Stimulated activated memory B cell treated with anti-CD40 and anti-IgM and Interleukin-4, amounts not matched to agents 10 μg/mL and 1 μg/mL and 100 μg/mL, for 72 hours (primary cell): ENCODE results near the gene AGAP1.
A peak's percentile ranks its signal among the peaks of the same experiment; 100 is the strongest.
"Not testable (repeated sequence)": the region's sequence is repeated elsewhere in the genome, so short reads cannot be mapped to it uniquely, and the experiment has no call there.

ENCODE experiments used
- ATAC-seq: fragments of 150-1000 bp; cut with Tn5 transposase; 2 replicates; pipeline ENCODE4 v1.10.0; 2021
- H3K27ac Mint-ChIP-seq: one replicate; pipeline ENCODE4 v1.8.0; 2022; ENCODE audit warnings: mild to moderate bottlenecking, mixed read lengths
- H3K27me3 Mint-ChIP-seq: one replicate; pipeline ENCODE4 v1.8.0; 2022; ENCODE audit warnings: mixed read lengths
- H3K36me3 Mint-ChIP-seq: one replicate; pipeline ENCODE4 v1.8.0; 2022; ENCODE audit warnings: mixed read lengths
- H3K4me1 Mint-ChIP-seq: one replicate; pipeline ENCODE4 v1.8.0; 2022; ENCODE audit warnings: mixed read lengths
- H3K4me3 Mint-ChIP-seq: one replicate; pipeline ENCODE4 v1.8.0; 2022; ENCODE audit warnings: mild to moderate bottlenecking, moderate library complexity, mixed read lengths
- H3K9me3 Mint-ChIP-seq: one replicate; pipeline ENCODE4 v1.8.0; 2022; ENCODE audit warnings: mixed read lengths

AGAP1 gene

DNA sequence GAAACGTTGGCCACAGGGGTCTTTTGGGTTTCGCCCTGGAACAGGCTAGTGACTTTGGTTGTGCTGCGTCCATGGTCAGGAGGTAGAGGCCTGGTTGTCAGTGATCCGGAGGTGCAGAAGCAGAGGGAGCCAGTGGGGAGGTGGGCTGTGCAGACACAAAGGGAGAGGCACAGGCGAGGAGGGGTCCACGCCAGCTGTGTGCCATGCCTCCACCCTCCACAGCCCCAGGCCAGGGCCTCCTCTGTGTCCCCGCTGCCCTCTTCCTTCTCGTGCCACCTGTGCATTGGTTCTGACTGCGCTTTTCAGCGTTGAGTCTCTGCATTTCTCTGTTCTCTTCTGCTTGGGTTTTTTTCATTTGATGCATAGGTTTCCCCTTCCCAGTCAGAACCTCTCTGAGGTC, 553.3 kb downstream of the AGAP1 start:
- Mint-ChIP-seq H3K4me1 (no peaks in the 10 kb centered on the region), H3K9me3 (peaks cover 6% of the 10 kb centered on the region), H3K27ac (no peak overlapping the region), H3K27me3 (no peaks in the 10 kb centered on the region), H3K4me3 (no peak overlapping the region), H3K36me3 (no peaks in the 10 kb centered on the region)
- no peak for ATAC-seq

DNA sequence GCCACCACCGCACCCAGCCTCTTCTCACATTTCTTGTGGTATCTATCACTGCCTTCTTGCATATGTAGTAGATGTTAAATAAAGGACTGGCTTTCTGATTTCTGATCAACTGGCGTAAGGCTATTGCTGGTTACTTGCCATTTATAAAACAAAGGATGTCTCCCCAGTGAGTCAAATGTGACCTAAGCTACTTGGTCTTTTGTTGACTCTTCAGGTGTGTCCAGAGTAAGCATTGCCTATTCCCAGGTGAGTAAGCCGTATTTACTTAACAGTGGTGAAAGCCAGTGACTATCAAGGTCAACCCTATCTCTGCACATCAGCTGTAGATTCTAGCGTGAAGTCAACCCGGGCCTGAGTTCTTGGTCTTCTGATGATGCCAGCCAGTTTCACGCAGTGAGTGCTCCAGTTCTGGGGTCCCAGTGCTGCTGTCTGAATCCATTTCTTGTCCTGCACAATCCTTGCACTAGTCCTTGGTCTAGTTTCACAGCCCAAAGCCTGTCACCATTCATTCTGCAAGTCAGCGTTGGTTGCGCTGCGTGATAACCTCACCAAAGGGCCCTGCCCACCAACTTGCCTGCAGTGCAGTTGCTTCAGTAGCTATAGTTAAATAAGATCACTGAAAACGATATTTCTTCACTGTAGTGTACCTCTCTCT, 554.2 kb downstream of the AGAP1 start:
- H3K4me1 Mint-ChIP-seq, result no peaks in the 10 kb centered on the region
- H3K4me3 Mint-ChIP-seq, result no peak overlapping the region
- no peaks in the 10 kb centered on the region for H3K36me3 Mint-ChIP-seq
- peaks cover 9% of the 10 kb centered on the region for H3K9me3 Mint-ChIP-seq
- H3K27me3 Mint-ChIP-seq, result peaks cover 5% of the 10 kb centered on the region
- H3K27ac Mint-ChIP-seq, result no peak overlapping the region
- no peak for ATAC-seq

DNA sequence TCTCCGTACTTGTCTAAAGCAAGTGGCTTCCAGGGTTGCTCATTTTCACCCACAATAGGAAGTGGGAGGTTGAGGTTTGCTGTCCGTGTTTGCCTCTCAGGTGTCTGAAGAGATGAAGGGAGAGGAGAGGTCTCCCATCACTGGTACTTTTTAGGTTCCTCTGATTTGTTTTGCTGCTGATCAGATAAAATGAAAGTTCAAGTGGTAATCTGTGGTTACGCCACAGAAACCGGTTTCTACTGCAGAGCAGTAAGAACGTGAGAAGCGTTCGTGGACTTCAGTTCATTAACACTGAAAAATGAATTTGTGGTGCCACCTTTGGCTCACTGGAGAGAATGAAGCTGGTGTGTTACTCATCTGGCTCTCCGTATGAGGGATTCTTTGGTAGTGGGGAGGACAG, 556.1 kb downstream of the AGAP1 start:
- no peak overlapping the region for H3K4me3 Mint-ChIP-seq
- no peaks in the 10 kb centered on the region for H3K4me1 Mint-ChIP-seq
- H3K9me3 Mint-ChIP-seq, result peaks cover 9% of the 10 kb centered on the region
- peaks cover 17% of the 10 kb centered on the region for H3K27me3 Mint-ChIP-seq
- ATAC-seq, result no peak
- H3K27ac Mint-ChIP-seq, result no peak overlapping the region
- no peaks in the 10 kb centered on the region for H3K36me3 Mint-ChIP-seq

DNA sequence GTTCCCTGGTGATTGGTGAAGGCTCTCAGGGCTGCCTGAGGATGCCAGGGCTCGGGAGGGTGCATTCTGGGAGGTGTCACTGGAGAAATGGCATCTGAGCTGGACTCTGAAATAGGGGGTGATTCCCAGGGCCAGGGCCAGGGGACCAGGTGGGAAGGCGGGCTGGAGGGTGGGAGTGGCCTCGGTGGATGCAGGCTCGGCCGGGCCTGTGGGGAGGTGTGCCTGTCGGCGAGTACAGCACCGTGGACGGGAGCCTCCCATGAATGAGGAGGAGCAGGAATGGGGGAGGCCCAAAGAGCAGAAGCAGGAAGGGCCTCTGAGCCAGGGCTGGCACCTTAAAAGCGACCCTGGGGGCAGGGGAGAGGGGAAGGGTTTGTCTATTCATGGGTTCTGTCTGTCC, 557.5 kb downstream of the AGAP1 start:
- no peak overlapping the region for H3K4me3 Mint-ChIP-seq
- H3K27me3 Mint-ChIP-seq, result peaks cover 17% of the 10 kb centered on the region
- no peaks in the 10 kb centered on the region for H3K4me1 Mint-ChIP-seq
- peaks cover 5% of the 10 kb centered on the region for H3K9me3 Mint-ChIP-seq
- peak; percentile 51 for ATAC-seq
- no peaks in the 10 kb centered on the region for H3K36me3 Mint-ChIP-seq
- H3K27ac Mint-ChIP-seq, result no peak overlapping the region

DNA sequence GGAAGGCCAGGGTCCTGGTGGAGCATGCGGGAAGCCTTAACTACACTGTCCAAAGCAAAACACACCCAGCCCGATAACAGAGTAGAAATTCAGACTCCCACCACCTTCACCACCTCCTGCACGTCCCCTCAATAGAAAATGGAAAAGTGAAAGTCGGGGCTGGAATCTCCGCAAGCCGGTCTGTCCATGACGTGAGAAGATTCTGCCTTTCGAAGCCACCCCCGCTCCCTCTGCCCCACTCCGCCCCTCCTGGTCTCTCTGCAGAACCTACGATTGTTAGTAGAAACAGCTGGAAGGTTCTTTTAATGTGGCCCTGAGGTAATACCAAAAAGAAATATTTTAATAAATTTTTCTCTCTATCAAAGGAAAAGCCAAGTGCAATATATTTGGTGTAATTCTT, 558.0 kb downstream of the AGAP1 start:
- peaks cover 17% of the 10 kb centered on the region for H3K27me3 Mint-ChIP-seq
- H3K4me1 Mint-ChIP-seq, result no peaks in the 10 kb centered on the region
- H3K9me3 Mint-ChIP-seq, result peaks cover 3% of the 10 kb centered on the region
- H3K27ac Mint-ChIP-seq, result no peak overlapping the region
- no peaks in the 10 kb centered on the region for H3K36me3 Mint-ChIP-seq
- no peak for ATAC-seq
- H3K4me3 Mint-ChIP-seq, result no peak overlapping the region

DNA sequence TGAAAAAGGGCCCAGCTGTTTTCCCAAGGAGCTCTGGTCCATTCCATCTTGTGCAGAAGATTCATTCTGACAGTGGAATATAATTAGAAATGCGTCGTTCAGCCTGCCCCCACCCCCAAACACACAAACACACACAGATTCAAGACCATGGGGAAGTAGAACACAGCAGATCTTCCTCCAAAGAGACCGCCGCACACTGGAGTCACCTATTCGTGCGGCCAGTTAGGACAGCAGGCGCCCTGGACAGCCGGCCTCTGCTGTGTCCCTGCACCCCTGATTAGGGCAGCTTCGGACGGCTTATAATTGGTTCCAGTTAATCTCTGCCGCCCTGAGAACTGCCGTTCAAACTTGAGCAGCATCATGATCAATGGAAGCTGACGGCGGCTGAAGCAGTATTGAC, 558.4 kb downstream of the AGAP1 start:
- Mint-ChIP-seq H3K27me3 (peaks cover 17% of the 10 kb centered on the region), H3K27ac (no peak overlapping the region), H3K4me3 (no peak overlapping the region), H3K9me3 (peaks cover 3% of the 10 kb centered on the region), H3K36me3 (no peaks in the 10 kb centered on the region), H3K4me1 (no peaks in the 10 kb centered on the region)
- no peak for ATAC-seq

DNA sequence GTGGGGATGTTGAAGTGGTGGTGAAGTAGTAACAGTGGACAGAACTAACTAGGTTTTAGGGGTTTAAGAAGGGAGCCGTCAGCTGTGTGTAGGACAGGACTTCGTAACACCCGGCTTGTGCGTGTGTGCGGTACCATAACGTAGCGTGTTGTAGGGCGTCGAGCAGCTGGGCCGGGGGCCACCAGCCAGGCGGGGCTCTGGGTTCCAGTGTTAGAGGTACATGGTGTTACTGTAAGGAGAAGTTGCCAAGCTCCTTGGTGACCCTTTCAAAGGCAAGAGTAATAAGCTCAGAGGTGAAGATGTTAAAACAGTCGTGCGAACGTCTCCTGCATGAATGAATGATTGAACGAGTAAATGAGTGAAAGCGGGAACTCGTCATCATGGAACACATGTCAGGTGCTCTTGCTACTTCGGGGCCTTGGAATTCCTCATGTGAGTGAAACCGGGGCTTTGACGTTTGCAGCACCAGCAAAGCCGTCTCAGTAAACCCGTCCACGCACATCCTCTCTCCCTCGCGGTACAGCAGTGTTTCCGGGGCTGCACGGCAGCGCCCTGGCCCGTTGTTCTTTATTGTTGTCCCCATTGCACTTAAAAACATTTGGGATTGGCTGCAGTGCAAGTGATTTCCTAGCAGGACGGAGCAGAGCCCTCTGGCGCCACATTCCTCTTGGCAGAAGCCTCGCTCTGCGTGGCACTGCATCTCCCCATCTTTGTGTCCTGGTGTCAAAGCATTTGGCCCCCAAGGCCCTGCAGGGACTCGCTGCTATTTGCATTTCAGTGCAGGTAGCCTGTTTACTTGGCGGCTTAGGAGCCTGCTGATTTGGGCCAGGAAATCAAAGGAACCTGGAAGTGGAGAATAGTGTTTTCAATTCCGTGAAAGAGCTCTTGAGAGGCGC, 559.3 kb downstream of the AGAP1 start:
- peaks cover 5% of the 10 kb centered on the region for H3K9me3 Mint-ChIP-seq
- no peaks in the 10 kb centered on the region for H3K4me1 Mint-ChIP-seq
- no peak overlapping the region for H3K4me3 Mint-ChIP-seq
- H3K27ac Mint-ChIP-seq, result no peak overlapping the region
- H3K36me3 Mint-ChIP-seq, result no peaks in the 10 kb centered on the region
- ATAC-seq, result no peak
- H3K27me3 Mint-ChIP-seq, result peaks cover 17% of the 10 kb centered on the region

DNA sequence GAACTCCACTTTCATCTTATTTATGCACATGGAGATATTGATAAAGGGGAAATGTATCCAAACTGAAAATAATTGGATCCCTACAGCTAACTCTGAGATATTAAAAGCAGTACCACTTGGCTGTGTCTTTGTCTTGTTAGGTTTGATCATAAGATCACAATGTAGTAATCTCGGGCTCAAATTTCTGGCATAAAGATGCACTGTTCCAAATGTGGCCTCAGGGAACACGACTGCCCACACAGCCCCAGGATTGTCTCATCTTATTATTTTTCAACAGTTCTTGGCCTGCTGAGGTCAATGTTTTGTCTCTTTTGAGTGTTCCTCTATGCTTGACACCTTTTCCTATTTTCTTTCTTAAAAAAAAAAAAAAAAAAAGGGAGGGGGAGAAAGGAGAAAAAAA, 560.3 kb downstream of the AGAP1 start:
- H3K36me3 Mint-ChIP-seq, result no peaks in the 10 kb centered on the region

DNA sequence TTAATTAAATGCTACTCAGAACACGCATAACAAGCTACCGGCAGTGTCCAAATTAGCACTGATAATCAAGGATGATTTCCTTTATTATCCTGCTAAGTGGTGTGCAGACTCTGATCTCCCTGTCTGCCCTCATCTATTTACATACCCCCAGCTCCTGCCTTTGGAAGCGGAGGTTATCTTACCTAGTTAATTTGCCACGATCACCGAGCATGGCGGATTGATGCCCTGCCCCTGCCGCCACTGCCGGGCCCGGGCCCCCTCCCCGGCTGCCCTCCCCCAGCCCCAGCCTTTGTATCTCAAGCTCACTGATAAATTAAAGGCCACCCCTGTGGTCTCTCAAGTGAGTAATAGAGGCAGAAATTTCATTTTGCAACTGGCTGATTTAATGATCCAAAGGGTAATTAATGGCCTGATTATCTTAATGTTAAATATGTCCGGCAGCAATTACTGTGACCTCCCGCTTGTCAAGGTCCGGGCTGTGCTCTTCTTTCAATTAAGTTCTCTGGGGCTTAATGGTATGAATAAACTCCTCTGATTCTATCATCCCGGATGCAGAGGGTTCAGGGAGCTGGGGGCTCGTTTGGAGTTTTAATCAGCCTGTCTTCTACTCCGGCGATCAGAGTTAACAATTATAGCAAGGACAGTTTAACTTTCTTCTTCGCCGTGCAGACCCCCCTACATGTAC, 560.9 kb downstream of the AGAP1 start:
- peaks cover 9% of the 10 kb centered on the region for H3K9me3 Mint-ChIP-seq
- no peak overlapping the region for H3K4me3 Mint-ChIP-seq
- H3K4me1 Mint-ChIP-seq, result no peaks in the 10 kb centered on the region
- ATAC-seq, result no peak
- H3K36me3 Mint-ChIP-seq, result no peaks in the 10 kb centered on the region
- H3K27ac Mint-ChIP-seq, result no peak overlapping the region
- peaks cover 17% of the 10 kb centered on the region for H3K27me3 Mint-ChIP-seq

More for the DNA sequence above, 560.3 kb downstream of the AGAP1 start:
- H3K4me3 Mint-ChIP-seq, result no peak overlapping the region
- no peak for ATAC-seq
- peaks cover 17% of the 10 kb centered on the region for H3K27me3 Mint-ChIP-seq
- no peak overlapping the region for H3K27ac Mint-ChIP-seq
- H3K4me1 Mint-ChIP-seq, result no peaks in the 10 kb centered on the region
- peaks cover 9% of the 10 kb centered on the region for H3K9me3 Mint-ChIP-seq

DNA sequence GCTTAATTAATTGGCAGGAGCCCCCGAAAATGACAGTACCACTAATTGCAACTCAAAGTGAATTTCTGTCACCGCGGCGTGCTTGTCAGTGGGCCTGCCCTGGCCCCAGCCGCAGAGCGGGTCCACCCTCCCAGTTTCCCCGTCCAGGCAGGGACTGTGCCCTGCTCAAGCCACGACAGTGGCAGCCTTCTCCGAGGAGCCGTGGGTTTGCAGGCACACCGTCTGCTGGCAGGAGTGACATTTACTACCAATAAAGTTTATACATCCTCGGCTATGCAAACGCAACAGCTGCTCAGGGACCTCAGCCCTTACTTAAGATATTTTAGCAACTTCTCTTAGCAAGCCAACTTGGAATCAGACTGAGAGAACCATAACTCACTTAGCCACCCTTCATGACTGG, 561.6 kb downstream of the AGAP1 start:
- Mint-ChIP-seq H3K4me3 (no peak overlapping the region), H3K9me3 (peaks cover 9% of the 10 kb centered on the region), H3K4me1 (no peaks in the 10 kb centered on the region), H3K36me3 (no peaks in the 10 kb centered on the region), H3K27ac (no peak overlapping the region), H3K27me3 (peaks cover 17% of the 10 kb centered on the region)
- ATAC-seq, result no peak

DNA sequence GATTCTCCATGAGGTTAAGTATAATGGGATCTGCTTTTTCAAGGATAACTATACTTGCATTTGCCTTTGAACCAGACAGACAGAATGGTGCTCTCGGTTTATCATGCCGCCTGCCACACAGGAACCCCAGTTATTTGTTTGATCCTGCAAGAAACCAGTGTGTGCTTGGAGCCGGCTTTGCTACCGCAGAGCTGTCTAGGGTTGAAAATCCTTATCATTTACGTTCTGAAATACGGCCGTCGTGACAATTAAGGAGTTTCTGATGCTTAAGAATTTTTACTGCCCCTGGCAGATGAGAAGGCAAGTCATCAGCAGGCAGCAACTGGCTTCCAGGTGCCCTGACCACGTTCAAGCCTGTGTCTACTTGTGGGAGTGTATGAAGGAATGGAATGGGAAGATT, 562.3 kb downstream of the AGAP1 start:
- ATAC-seq, result no peak
- Mint-ChIP-seq H3K9me3 (peaks cover 9% of the 10 kb centered on the region), H3K36me3 (no peaks in the 10 kb centered on the region), H3K4me3 (no peak overlapping the region), H3K27ac (no peak overlapping the region), H3K27me3 (peaks cover 17% of the 10 kb centered on the region), H3K4me1 (no peaks in the 10 kb centered on the region)

DNA sequence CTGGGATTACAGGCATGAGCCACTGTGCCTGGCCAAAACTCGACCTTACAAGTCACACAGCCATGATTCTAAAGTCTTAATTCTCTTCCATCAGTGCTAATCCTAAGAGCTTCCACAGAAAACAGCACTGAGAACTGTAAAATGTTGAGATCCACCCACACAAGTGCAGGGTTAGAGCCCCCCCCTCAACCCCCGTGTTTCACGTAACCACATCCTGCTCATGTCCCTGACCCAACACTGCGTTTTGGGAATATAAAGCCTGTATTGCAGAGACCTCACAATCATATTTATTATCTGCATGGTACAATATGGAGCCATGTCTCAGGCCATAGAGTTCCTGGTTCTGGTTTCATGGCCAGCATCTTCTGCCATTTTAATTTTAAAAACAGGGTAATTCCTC, 563.5 kb downstream of the AGAP1 start:
- H3K36me3 Mint-ChIP-seq, result no peaks in the 10 kb centered on the region
- ATAC-seq, result no peak
- no peaks in the 10 kb centered on the region for H3K4me1 Mint-ChIP-seq
- H3K9me3 Mint-ChIP-seq, result peaks cover 9% of the 10 kb centered on the region
- H3K4me3 Mint-ChIP-seq, result no peak overlapping the region
- H3K27ac Mint-ChIP-seq, result no peak overlapping the region
- peaks cover 17% of the 10 kb centered on the region for H3K27me3 Mint-ChIP-seq

DNA sequence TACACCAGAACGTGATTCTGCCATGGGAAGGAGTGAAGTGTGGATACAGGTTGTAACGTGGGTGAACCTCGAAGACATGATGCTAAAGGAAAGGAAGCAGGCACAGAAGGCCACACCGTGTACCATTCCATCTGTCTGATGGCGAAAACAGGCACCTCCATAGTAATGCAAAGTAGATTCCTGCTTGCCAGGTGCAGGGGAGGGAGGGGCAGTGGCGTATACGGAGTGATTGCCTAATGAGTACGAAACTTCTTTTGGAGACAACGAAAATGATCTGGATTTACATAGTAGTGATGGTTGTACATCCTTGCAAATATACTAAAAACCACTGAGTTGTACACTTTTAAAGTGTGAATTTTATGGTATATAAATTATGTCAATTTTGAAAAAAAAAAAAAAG, 567.7 kb downstream of the AGAP1 start:
- H3K4me3 Mint-ChIP-seq, result no peak overlapping the region
- no peaks in the 10 kb centered on the region for H3K27me3 Mint-ChIP-seq
- H3K4me1 Mint-ChIP-seq, result no peaks in the 10 kb centered on the region

DNA sequence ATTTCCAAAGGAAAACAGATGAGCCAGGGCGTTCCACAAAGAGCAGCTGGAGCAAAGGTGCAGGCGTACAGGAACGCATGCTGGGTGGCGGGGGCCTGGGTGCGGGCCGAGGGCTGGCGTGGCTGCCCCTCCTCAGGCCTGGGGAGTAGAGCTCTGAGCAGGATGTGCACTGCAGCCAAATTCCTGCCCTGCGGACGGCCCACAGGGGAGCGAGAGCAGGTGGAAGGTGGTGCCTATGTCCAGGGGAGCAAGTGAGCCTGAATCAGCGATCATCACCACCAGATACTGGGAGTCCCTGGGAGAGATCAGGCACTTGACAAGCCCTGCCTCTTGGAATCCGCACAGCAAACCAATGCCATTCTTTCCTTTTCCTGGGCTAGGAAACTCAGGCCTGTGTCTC, 568.1 kb downstream of the AGAP1 start:
- H3K4me3 Mint-ChIP-seq, result no peak overlapping the region
- ATAC-seq, result peak; percentile 16
- H3K9me3 Mint-ChIP-seq, result peaks cover 6% of the 10 kb centered on the region
- H3K27me3 Mint-ChIP-seq, result no peaks in the 10 kb centered on the region
- H3K27ac Mint-ChIP-seq, result no peak overlapping the region
- H3K4me1 Mint-ChIP-seq, result no peaks in the 10 kb centered on the region
- H3K36me3 Mint-ChIP-seq, result no peaks in the 10 kb centered on the region

More for the DNA sequence above, 567.7 kb downstream of the AGAP1 start:
- Mint-ChIP-seq H3K9me3 (peaks cover 6% of the 10 kb centered on the region), H3K36me3 (no peaks in the 10 kb centered on the region), H3K27ac (no peak overlapping the region)
- ATAC-seq, result no peak

DNA sequence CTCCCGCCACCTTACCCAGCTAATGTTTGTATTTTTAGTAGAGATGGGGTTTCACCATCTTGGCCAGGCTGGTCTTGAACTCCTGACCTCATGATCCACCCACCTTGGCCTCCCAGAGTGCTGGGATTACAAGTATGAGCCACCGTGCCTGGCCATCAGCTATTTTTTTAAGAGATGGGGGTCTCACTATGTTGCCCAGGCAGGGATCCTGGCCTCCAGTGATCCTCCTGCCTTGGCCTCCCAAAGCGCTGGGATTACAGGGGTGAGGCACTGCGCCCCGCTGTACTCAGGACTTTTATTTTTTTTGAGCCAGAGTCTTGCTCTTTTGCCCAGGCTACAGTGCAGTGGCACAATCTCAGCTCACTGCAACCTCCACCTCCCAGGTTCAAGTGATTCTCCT, 569.0 kb downstream of the AGAP1 start:
- H3K27ac Mint-ChIP-seq, H3K4me1 Mint-ChIP-seq, H3K9me3 Mint-ChIP-seq, H3K4me3 Mint-ChIP-seq, ATAC-seq, H3K36me3 Mint-ChIP-seq, H3K27me3 Mint-ChIP-seq: not testable (repeated sequence)
